Stimulated activated naive B cell treated with anti-CD40 and anti-IgM and Interleukin-4, amounts not matched to agents 10 μg/mL and 1 μg/mL and 100 μg/mL, for 72 hours (primary cell): ENCODE measurements around the gene SLC25A52.

ENCODE experiments used
- ATAC-seq, 2 donors: fragments of 150-1000 bp; cut with Tn5 transposase; replicated peaks; 2 replicates each; pipeline ENCODE4 v1.10.0; 2021; ENCODE audit warnings: moderate library complexity in 1 of 2
- DNase-seq: peaks from one replicate; pipeline ENCODE4 v3.0.0; 2021
- H3K27ac Mint-ChIP-seq: one replicate; pipeline ENCODE4 v1.8.0; 2022; ENCODE audit warnings: mild to moderate bottlenecking, mixed read lengths
- H3K27me3 Mint-ChIP-seq, 2 donors: one replicate each; pipeline ENCODE4 v1.8.0; 2022; ENCODE audit warnings: mixed read lengths in 2 of 2
- H3K36me3 Mint-ChIP-seq, 2 donors: one replicate each; pipeline ENCODE4 v1.8.0; 2022; ENCODE audit warnings: mixed read lengths in 2 of 2, mild to moderate bottlenecking in 1 of 2
- H3K4me1 Mint-ChIP-seq, 2 donors: one replicate each; pipeline ENCODE4 v1.8.0; 2022; ENCODE audit warnings: mixed read lengths in 2 of 2, mild to moderate bottlenecking in 1 of 2
- H3K4me3 Mint-ChIP-seq, 2 donors: one replicate each; pipeline ENCODE4 v1.8.0; 2022; ENCODE audit warnings: mild to moderate bottlenecking in 2 of 2, mixed read lengths in 2 of 2, moderate library complexity in 1 of 2
- H3K9me3 Mint-ChIP-seq, 2 donors: one replicate each; pipeline ENCODE4 v1.8.0; 2022; ENCODE audit warnings: mixed read lengths in 2 of 2, mild to moderate bottlenecking in 1 of 2

SLC25A52 gene

DNA sequence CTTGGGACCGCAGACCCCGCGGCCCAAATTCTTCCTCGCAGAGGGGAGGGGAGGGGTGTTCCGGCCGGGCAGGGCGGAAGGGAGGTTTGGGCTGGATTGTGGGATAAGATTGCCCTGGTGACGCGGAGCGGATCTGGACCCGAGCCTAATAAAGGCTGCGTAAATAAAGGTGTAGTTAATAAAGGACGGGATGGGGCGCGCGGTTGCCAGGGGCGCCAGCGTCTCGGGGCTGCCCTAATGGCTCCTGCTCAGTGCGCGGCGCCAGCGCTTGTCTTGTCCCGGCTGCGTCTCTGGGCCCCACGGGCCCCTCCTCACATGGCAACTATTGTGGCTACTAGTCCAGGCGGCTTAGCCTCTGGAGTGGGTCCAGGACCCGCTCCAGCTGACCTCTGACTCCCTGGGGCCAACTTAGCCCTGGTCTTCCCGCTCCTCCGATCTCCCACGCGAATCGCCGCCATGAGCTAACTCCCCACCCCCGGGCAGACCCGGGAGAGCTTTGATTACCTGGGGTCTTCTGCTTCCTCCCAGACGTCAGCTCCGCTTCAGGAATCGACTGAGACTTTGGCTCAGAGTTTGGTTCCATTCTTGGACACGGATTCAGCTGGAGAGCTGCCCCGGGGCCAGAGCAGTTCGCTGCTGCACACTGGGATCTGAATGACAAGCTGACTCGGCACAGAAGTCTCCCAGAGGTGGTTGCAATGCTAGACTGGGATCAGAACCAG lies 36.5 kb downstream of the SLC25A52 start:
- H3K9me3 Mint-ChIP-seq, result peaks cover 0 to 4% of the 10 kb centered on the region in 2 donors
- DNase-seq, result no peak
- peak overlapping the region; percentile 82 to 83 for H3K4me3 Mint-ChIP-seq
- peak overlapping the region; percentile 77 for H3K27ac Mint-ChIP-seq
- peaks cover under 1 to 4% of the 10 kb centered on the region in 2 donors for H3K36me3 Mint-ChIP-seq
- ATAC-seq, result peak; percentile 37 to 39
- peaks cover 25 to 42% of the 10 kb centered on the region in 2 donors for H3K27me3 Mint-ChIP-seq
- peaks cover 5 to 8% of the 10 kb centered on the region in 2 donors for H3K4me1 Mint-ChIP-seq

DNA sequence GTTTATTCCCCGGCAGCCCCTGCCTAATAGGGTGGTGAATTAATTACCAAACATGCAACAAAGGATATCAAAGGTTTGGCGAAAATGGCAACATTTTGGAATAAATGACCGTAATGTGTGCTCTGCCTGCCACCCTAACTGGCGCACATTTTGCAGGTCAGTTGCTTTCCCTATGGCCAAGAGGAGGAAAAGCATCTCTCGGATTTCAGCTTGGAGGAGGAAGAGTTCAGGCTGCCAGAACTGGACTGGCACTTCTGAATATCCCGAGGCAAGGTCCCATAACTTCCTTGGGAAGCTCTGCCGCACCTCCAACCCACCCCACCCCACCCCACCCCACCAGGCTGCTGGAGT lies 37.1 kb downstream of the SLC25A52 start:
- DNase-seq (no peak), ATAC-seq (no peak)
- H3K4me3 Mint-ChIP-seq, result no peak overlapping the region
- H3K4me1 Mint-ChIP-seq, result peaks cover 5 to 8% of the 10 kb centered on the region in 2 donors
- no peak overlapping the region for H3K27ac Mint-ChIP-seq
- H3K9me3 Mint-ChIP-seq, result peaks cover 0 to 8% of the 10 kb centered on the region in 2 donors
- peaks cover 25 to 42% of the 10 kb centered on the region in 2 donors for H3K27me3 Mint-ChIP-seq
- H3K36me3 Mint-ChIP-seq, result peaks cover 2 to 4% of the 10 kb centered on the region in 2 donors

DNA sequence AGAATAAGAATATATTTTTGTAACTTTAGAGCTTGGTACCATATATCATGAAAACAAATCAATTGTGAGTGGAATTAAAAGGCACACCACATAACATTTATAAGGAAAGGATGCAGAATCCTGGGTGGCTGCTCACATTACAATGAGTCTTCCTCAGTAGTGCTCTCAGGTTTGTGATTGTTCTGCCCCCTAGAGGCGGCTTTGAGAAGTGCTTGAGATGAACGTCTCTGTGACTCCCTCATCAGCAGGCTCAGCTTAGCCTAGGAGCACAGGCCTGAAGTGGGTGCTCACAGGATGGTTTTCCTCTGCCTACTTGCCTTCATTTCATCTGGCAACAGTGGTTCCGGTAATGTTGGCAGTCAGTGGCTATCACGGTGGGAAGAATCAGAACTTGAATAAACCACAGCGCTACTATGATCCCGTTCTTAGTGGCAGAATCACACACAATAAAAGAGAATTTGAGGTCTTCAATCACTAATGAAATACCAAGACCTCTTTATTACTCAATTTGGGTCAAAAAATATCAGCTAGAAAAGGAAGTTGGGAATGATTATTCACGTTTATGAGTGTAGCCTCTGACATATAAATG lies 38.2 kb downstream of the SLC25A52 start:
- ATAC-seq (peak; percentile 96 to 97), DNase-seq (peak; percentile 65)
- H3K4me1 Mint-ChIP-seq, result peaks cover 5 to 8% of the 10 kb centered on the region in 2 donors
- H3K4me3 Mint-ChIP-seq, result no peak overlapping the region
- peaks cover 2 to 4% of the 10 kb centered on the region in 2 donors for H3K36me3 Mint-ChIP-seq
- no peak overlapping the region for H3K27ac Mint-ChIP-seq
- peaks cover 0 to 8% of the 10 kb centered on the region in 2 donors for H3K9me3 Mint-ChIP-seq
- peaks cover 23 to 40% of the 10 kb centered on the region in 2 donors for H3K27me3 Mint-ChIP-seq

DNA sequence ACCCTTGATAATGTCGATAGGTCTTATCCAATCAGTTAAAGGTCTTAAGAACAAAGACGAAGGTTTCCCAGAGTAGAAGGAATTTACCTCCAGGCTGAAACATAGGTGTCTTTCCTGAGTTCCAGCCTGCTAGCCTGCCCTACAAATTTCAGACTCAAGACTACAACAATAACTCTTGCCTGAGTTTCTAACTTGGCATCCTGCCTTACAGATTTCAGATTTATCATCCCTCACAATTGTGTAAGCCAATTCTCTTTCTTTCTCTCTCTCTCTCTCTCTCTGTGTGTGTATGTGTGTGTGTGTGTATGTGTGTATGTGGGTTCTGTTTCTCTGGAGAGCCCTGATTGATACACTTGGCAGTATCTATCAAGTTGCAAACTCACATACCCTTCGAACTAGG lies 39.1 kb downstream of the SLC25A52 start:
- Mint-ChIP-seq H3K27me3 (peaks cover 19 to 36% of the 10 kb centered on the region in 2 donors), H3K36me3 (peaks cover 2 to 4% of the 10 kb centered on the region in 2 donors), H3K27ac (no peak overlapping the region), H3K9me3 (peaks cover 0 to 8% of the 10 kb centered on the region in 2 donors), H3K4me3 (no peak overlapping the region), H3K4me1 (peaks cover 5 to 8% of the 10 kb centered on the region in 2 donors)
- DNase-seq (no peak), ATAC-seq (no peak)

DNA sequence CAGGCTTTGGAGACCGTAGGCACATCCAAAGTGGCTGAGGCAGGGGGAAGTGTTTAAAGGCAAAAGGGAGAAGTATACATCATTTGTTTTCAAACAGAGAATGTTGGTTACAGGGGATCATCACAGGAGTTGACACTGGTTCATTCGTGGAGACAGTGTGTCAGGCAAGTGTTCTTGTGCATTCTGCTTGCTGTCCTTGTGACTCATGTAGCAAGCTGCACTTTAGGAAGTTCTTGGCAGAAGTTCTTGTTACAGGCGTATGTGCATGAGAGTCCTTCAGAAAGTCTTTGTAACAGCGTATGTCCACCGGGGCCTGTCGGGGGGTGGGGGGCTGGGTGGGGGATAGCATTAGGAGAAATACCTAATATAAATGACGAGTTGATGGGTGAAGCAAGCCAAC lies 39.8 kb downstream of the SLC25A52 start:
- Mint-ChIP-seq H3K9me3 (peaks cover 0 to 8% of the 10 kb centered on the region in 2 donors), H3K27ac (no peak overlapping the region), H3K36me3 (peaks cover 2 to 4% of the 10 kb centered on the region in 2 donors), H3K27me3 (peaks cover 19 to 33% of the 10 kb centered on the region in 2 donors), H3K4me3 (no peak overlapping the region), H3K4me1 (peaks cover 5 to 8% of the 10 kb centered on the region in 2 donors)
- ATAC-seq (no peak), DNase-seq (no peak)

DNA sequence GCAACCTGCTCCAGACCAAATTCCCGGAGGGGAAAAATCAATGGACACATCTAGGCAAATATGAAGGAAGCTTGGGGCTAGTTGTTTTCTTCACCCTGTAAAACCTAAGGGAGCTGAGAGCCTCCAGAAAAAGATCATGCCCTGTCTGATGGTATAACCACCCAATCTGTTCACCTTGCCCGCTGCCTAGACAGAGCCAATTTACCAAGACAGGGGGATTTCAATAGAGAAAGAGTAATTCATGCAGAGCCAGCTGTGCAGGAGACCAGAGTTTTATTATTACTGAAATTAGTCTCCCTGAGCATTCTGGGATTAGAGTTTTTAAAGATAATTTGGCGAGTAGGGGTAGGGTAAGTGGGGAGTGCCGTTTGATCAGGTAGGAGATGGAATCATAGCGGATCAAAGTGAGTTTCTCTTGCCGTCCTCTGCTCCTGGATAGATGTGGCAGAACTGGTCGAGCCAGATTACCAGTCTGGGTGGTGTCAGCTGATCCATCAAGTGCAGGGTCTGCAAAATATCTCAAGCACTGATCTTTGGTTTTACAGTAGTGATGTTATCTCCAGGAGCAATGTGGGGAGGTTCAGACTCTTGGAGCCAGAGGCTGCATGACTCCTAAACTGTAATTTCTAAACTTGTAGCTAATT lies 41.2 kb downstream of the SLC25A52 start:
- peaks cover 18 to 19% of the 10 kb centered on the region in 2 donors for H3K27me3 Mint-ChIP-seq
- peaks cover 5 to 7% of the 10 kb centered on the region in 2 donors for H3K4me1 Mint-ChIP-seq
- H3K9me3 Mint-ChIP-seq, result peaks cover 0 to 8% of the 10 kb centered on the region in 2 donors
- H3K27ac Mint-ChIP-seq, result no peak overlapping the region
- DNase-seq (no peak), ATAC-seq (no peak)
- H3K36me3 Mint-ChIP-seq, result peaks cover 2 to 4% of the 10 kb centered on the region in 2 donors
- no peak overlapping the region for H3K4me3 Mint-ChIP-seq

DNA sequence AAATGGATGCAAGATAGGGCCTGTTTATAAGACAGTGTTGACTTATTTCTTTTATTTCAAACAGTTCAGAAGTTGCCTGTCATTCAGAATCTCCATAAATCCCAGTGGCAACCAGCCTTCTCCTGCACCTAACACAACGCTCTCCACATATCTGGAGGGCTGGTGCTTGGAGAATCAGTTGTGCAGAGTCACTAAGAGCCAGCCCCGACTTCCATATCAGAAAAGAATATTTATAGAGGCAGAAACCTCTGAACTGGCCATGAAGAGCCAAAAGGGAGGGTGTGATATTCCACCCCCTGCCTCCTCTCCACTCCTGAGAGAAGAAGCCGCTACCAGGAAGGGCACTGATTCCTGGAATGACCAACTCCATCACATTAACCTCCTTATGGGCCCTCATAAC lies 42.3 kb downstream of the SLC25A52 start:
- ATAC-seq, result no peak

DNA sequence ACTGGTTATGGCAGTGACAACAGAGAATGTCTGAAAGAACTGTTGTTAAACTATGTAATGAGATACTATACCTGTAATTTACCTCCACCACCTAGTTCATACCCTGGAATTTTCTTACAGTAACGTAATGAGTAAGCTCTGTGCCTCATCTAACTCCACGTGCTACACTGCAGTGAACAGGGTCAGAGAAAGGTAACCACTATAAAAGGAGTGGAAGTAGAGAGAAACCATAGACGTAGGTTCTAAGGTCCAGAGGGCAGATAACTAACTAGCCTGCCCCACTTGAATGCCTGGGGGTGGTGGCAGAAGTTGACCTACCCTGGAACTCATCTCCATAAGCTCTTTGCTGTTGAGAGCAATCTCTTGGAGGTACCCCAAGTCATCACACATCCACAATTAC lies 44.3 kb downstream of the SLC25A52 start:
- no peak for DNase-seq
- no peak for ATAC-seq
- Mint-ChIP-seq H3K36me3 (peaks cover 2 to 4% of the 10 kb centered on the region in 2 donors), H3K27me3 (no peaks in the 10 kb centered on the region), H3K4me1 (no peaks in the 10 kb centered on the region), H3K27ac (no peak overlapping the region), H3K9me3 (peaks cover 0 to 8% of the 10 kb centered on the region in 2 donors), H3K4me3 (no peak overlapping the region)

More for the DNA sequence above, 42.3 kb downstream of the SLC25A52 start:
- no peak for DNase-seq
- Mint-ChIP-seq H3K27me3 (peaks cover 7 to 8% of the 10 kb centered on the region in 2 donors), H3K9me3 (peaks cover 0 to 8% of the 10 kb centered on the region in 2 donors), H3K4me1 (no peaks in the 10 kb centered on the region), H3K27ac (no peak overlapping the region), H3K36me3 (peaks cover 2 to 4% of the 10 kb centered on the region in 2 donors), H3K4me3 (no peak overlapping the region)

DNA sequence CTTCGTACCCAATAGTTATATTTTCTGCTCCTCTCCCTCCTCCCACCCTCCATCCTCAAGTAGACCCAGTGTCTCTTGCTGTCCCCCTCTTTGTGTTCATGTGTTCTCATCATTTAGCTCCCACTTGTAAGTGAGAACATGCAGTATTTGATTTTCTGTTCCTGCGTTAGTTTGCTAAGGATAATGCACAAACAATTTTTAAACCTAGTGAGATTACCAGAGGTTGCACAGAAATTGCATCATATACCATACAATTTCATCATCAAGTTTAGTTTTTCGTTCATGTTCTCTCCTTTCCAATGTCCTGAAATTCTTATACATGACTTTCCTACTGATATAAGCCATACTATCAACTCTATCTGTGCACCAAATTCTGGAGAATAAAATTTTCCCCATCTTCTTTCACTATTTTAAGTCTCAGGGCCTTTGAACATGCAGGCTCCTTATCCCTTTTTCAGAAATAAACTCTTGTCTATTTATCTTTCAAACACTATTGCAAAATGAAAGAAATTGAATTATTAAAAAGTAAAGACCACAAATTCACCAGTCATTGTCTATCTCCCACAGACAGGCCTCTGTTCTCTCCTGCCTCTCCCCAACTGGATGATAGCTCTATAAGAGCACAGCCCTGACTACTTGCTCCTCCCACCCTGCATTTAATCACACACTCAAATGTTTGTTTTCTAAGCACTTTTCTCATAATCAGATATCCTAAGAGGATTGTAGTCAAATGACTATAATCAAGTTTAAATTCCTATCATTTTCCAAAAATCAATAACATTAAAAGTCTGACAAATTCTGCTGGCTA lies 49.1 kb downstream of the SLC25A52 start:
- DNase-seq, result no peak
- no peak overlapping the region for H3K27ac Mint-ChIP-seq
- H3K27me3 Mint-ChIP-seq, result no peaks in the 10 kb centered on the region
- H3K4me3 Mint-ChIP-seq, result no peak overlapping the region
- peaks cover 0 to 2% of the 10 kb centered on the region in 2 donors for H3K9me3 Mint-ChIP-seq
- no peaks in the 10 kb centered on the region for H3K36me3 Mint-ChIP-seq
- H3K4me1 Mint-ChIP-seq, result no peaks in the 10 kb centered on the region
- ATAC-seq, result no peak

DNA sequence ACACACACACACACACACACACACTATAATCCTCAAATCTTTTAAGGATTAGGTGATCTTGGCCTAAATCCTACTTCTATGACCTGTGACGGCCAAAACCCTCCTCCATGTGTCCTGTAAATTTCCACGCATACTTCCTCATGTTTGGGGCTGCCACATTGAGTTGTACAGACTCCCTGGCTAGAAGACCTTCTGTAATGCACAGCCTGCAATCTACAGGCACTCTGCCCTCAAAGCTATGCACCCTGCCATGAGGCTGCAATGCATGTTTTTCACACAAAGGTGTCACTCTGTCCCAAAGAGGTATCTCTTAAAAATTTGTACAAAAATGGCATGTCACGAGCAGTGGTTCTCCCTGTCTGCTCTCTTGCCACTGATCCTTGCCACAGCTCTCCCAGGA lies 49.9 kb downstream of the SLC25A52 start:
- Mint-ChIP-seq H3K36me3 (no peaks in the 10 kb centered on the region), H3K9me3 (peaks cover 0 to 2% of the 10 kb centered on the region in 2 donors), H3K4me1 (no peaks in the 10 kb centered on the region), H3K4me3 (no peak overlapping the region), H3K27ac (no peak overlapping the region), H3K27me3 (no peaks in the 10 kb centered on the region)
- ATAC-seq (peak; percentile 29 to 39), DNase-seq (no peak)
